D721Med (cell line): ENCODE measurements around the gene PTGIS.

Source experiments
- DNase-seq: peaks from one replicate; pipeline ENCODE4 v3.0.0; 2011; ENCODE audit warnings: low spot score; ENCODE audit not compliant: insufficient read length
- FAIRE-seq: peaks from 2 replicates; lab custom pipeline; 2011; peaks lifted over from hg19 to GRCh38; lab: Jason Lieb, UNC
- TF ChIP-seq, protein P1 (sequence below): IDR thresholded peaks from 2 replicates; pipeline ENCODE4 v1.5.1; 2012; ENCODE audit warnings: mild to moderate bottlenecking, control low read depth; ENCODE audit not compliant: insufficient read depth; ENCODE audit errors: missing control alignments

The PTGIS gene

DNA sequence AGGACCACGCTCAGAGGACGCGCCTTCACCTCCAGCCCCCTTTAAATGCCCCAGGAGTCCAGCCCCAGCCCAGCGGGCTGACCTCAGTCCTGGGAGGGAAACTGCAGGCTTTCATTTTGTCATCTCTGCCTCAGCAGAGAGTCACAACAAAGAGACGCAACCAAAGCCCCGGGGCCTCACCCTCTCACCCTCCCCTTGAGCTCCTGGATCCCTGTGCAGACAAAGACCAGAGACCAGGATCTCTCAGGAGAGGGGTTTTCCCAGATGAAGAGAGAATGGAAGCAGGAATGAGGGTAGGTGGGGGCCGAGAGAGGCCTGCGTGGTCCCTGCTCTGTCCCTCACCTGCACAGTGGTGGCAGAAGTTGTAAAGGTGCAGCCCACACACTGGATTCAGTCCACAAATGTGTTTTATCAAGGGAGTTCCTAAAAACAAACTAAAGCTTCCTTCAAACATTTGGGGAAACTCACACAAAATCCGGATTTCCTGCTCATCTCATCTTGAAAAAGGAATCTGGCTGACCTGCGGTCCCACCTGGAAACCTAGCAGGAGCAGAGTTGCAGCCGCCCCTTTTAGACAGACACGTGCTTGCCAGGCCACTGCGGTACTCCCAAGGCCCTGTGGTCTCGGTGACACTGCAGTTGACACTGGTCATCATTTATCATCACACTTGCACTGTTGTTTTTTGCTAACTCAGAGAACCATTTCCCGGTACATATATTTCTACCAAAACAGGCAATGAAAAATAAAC, 27.1 kb downstream of the PTGIS start:
- FAIRE-seq (no peak), DNase-seq (no peak)
- TF ChIP-seq, protein P1, sequence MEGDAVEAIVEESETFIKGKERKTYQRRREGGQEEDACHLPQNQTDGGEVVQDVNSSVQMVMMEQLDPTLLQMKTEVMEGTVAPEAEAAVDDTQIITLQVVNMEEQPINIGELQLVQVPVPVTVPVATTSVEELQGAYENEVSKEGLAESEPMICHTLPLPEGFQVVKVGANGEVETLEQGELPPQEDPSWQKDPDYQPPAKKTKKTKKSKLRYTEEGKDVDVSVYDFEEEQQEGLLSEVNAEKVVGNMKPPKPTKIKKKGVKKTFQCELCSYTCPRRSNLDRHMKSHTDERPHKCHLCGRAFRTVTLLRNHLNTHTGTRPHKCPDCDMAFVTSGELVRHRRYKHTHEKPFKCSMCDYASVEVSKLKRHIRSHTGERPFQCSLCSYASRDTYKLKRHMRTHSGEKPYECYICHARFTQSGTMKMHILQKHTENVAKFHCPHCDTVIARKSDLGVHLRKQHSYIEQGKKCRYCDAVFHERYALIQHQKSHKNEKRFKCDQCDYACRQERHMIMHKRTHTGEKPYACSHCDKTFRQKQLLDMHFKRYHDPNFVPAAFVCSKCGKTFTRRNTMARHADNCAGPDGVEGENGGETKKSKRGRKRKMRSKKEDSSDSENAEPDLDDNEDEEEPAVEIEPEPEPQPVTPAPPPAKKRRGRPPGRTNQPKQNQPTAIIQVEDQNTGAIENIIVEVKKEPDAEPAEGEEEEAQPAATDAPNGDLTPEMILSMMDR, result no peak

DNA sequence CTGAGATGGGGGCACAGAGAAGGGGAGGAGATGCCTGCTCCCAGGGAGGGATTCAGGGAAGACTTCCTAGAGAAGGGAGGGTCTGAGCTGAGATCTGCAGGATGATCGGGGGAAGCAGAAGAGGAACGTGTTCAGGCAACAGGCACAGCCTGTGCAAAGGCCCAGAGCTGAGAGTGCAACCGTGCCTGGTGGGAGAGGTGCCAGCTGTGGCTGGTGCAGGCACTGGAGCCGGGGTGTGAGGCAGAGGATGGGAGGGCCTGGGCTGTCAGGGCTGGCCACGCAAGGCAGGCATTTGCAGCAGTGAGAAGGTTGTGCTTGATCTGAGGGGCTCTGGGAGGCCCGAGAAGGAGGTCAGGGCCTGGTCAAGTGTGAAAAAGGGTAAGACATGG, 27.7 kb downstream of the PTGIS start:
- FAIRE-seq (no peak), DNase-seq (no peak)
- TF ChIP-seq, protein P1, result no peak

DNA sequence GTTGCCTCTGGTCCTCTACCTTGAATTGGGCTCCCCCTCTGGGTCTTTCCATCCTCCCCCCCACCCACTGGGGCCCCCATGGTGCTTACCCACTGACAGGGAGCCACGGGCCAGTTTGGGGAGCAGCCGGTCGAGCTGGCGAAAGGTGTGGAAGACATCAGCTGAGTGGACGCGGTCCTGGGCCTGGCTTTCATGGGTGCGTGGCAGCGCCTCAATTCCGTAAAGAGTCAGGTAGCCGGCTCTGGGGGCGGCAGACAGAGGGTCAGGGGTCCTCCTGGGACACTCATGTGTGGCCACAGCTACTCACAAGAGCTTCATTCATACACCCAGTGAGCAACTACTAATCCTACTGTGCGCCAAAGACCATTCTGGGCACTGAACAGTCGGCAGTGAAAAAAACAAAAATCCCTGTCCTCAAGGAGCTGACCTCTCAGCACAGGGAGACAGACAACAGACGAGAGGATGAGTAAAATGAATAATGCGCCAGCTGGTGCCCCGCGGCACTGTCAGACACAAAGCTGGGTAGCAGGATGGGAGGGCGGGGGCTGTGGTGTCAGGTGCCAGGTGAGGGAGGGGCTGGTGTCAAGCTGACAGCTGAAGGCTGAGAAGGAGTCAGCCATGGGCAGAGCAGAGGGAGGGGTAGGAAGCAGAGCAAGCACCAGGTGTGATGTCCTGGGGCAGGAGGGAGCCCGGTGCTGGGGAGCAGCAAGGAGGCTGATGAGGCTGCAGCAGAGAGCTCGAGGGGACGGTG, 28.3 kb downstream of the PTGIS start:
- TF ChIP-seq, protein P1, result no peak
- DNase-seq, result no peak
- FAIRE-seq, result no peak

- no peak for FAIRE-seq
These were observed 29.0 kb downstream of the PTGIS start for GRCh38 chr20:49538950-49539349.

GRCh38 chr20:49534255-49534712, 33.7 kb downstream of the PTGIS start:
- no peak for DNase-seq
- FAIRE-seq, result no peak
- TF ChIP-seq, protein P1, result peak; percentile 77

More at GRCh38 chr20:49538950-49539349, 29.0 kb downstream of the PTGIS start:
- TF ChIP-seq, protein P1, result no peak
- DNase-seq, result no peak

GRCh38 chr20:49532285-49532946, 35.5 kb downstream of the PTGIS start:
- DNase-seq, result no peak
- TF ChIP-seq, protein P1, result no peak
- no peak for FAIRE-seq
